Activated T-helper 2 cell treated with anti-CD3 and anti-CD28 coated beads, Interferon-gamma antibody, Interleukin-2, Interleukin-4, amounts not matched to agents 10 μg/mL and 5 μg/mL and 100 μg/mL, durations not matched to agents 14 hours and 24 hours and 36 hours (primary cell): ENCODE data around the gene MT4. TPM values are rescaled to one million over a fixed set of nuclear protein-coding genes. Genes with fewer than 3 reads are reported as not detected.
A peak's percentile ranks its signal among the peaks of the same experiment; 100 is the strongest.
"Not testable (repeated sequence)": the region's sequence is repeated elsewhere in the genome, so short reads cannot be mapped to it uniquely, and the experiment has no call there.

ENCODE experiments used
- DNase-seq: peaks from one replicate; pipeline ENCODE4 v3.0.0; 2021; ENCODE audit warnings: low spot score
- H3K27ac Mint-ChIP-seq: one replicate; pipeline ENCODE4 v1.8.0; 2021; ENCODE audit warnings: mixed read lengths
- H3K27me3 Mint-ChIP-seq: one replicate; pipeline ENCODE4 v1.8.0; 2021; ENCODE audit warnings: low read depth, mixed read lengths
- H3K36me3 Mint-ChIP-seq: one replicate; pipeline ENCODE4 v1.8.0; 2021; ENCODE audit warnings: low read depth, mixed read lengths
- H3K4me1 Mint-ChIP-seq: one replicate; pipeline ENCODE4 v1.8.0; 2021; ENCODE audit warnings: low read depth, mixed read lengths
- H3K4me3 Mint-ChIP-seq: one replicate; pipeline ENCODE4 v1.8.0; 2021; ENCODE audit warnings: low read depth, mild to moderate bottlenecking, moderate library complexity, mixed read lengths
- H3K9me3 Mint-ChIP-seq: one replicate; pipeline ENCODE4 v1.8.0; 2021; ENCODE audit warnings: mixed read lengths
- intact Hi-C: fragments of 100-400 bp; cut with micrococcal nuclease; formaldehyde crosslinking; loops from one replicate; pipeline ENCODE4 v1.15.1; 2023
- total RNA-seq: library from RNA; stranded (reverse); gene quantifications from 2 replicates; pipeline ENCODE4 v1.2.3, GENCODE V29; 2022

MT4 gene
- total RNA-seq, 1 donor from 2014 or later: not detected

GRCh38 chr16:56574625-56575024, 9.8 kb downstream of the MT4 start:
- H3K36me3 Mint-ChIP-seq: no peaks in the 10 kb centered on the region
- intact Hi-C loops: loop anchor here (5.0 kb wide), 1 partner anchor 53 kb away; the partner anchor contains the start of gene MT1E
- peaks cover 8% of the 10 kb centered on the region for H3K4me1 Mint-ChIP-seq
- peaks cover 5% of the 10 kb centered on the region for H3K27me3 Mint-ChIP-seq
- no peak for DNase-seq
- H3K9me3 Mint-ChIP-seq: peaks cover 5% of the 10 kb centered on the region
- no peak overlapping the region for H3K27ac Mint-ChIP-seq
- no peak overlapping the region for H3K4me3 Mint-ChIP-seq

GRCh38 chr16:56576585-56577299, 11.9 kb downstream of the MT4 start:
- H3K9me3 Mint-ChIP-seq: peaks cover 5% of the 10 kb centered on the region
- H3K4me1 Mint-ChIP-seq: peaks cover 8% of the 10 kb centered on the region
- no peak overlapping the region for H3K27ac Mint-ChIP-seq
- no peak overlapping the region for H3K4me3 Mint-ChIP-seq
- intact Hi-C loops: loop anchor here (1.0 to 5.0 kb wide), 3 partner anchors 24 to 126 kb away; partner anchors contain the start of gene MT1E
- H3K27me3 Mint-ChIP-seq: peaks cover 13% of the 10 kb centered on the region
- peak; percentile 80 for DNase-seq
- H3K36me3 Mint-ChIP-seq: no peaks in the 10 kb centered on the region

GRCh38 chr16:56577300-56577625, 12.4 kb downstream of the MT4 start:
- no peak overlapping the region for H3K4me3 Mint-ChIP-seq
- intact Hi-C loops: loop anchor here (1.0 to 5.0 kb wide), 3 partner anchors 23 to 125 kb away; partner anchors contain the start of gene MT1E
- peak overlapping the region; percentile 46 for H3K27ac Mint-ChIP-seq
- peaks cover 5% of the 10 kb centered on the region for H3K9me3 Mint-ChIP-seq
- H3K36me3 Mint-ChIP-seq: no peaks in the 10 kb centered on the region
- peaks cover 8% of the 10 kb centered on the region for H3K4me1 Mint-ChIP-seq
- no peak for DNase-seq
- peaks cover 13% of the 10 kb centered on the region for H3K27me3 Mint-ChIP-seq

GRCh38 chr16:56580391-56581048, 15.6 kb downstream of the MT4 start:
- Mint-ChIP-seq H3K36me3 (no peaks in the 10 kb centered on the region), H3K4me1 (peaks cover 9% of the 10 kb centered on the region)

GRCh38 chr16:56582911-56583310, 18.0 kb downstream of the MT4 start:
- H3K9me3 Mint-ChIP-seq, H3K4me3 Mint-ChIP-seq, H3K4me1 Mint-ChIP-seq, intact Hi-C loops, DNase-seq, H3K36me3 Mint-ChIP-seq, H3K27ac Mint-ChIP-seq: not testable (repeated sequence)
- H3K27me3 Mint-ChIP-seq: peaks cover 29% of the 10 kb centered on the region

More at GRCh38 chr16:56580391-56581048, 15.6 kb downstream of the MT4 start:
- H3K27me3 Mint-ChIP-seq: peaks cover 19% of the 10 kb centered on the region
- H3K9me3 Mint-ChIP-seq: no peaks in the 10 kb centered on the region
- H3K27ac Mint-ChIP-seq: no peak overlapping the region
- H3K4me3 Mint-ChIP-seq: no peak overlapping the region
- intact Hi-C loops: no loop called here
- DNase-seq: no peak

- no peak overlapping the region for H3K4me3 Mint-ChIP-seq
- no peak for DNase-seq
- no peaks in the 10 kb centered on the region for H3K9me3 Mint-ChIP-seq
- H3K27me3 Mint-ChIP-seq: peaks cover 33% of the 10 kb centered on the region
- no peak overlapping the region for H3K27ac Mint-ChIP-seq
- no peaks in the 10 kb centered on the region for H3K36me3 Mint-ChIP-seq
- peaks cover 1% of the 10 kb centered on the region for H3K4me1 Mint-ChIP-seq
- intact Hi-C loops: no loop called here
Observed at GRCh38 chr16:56583351-56584168, 18.7 kb downstream of the MT4 start.

GRCh38 chr16:56584276-56584675, 19.4 kb downstream of the MT4 start:
- Mint-ChIP-seq H3K36me3 (no peaks in the 10 kb centered on the region), H3K4me3 (no peak overlapping the region), H3K27me3 (peaks cover 37% of the 10 kb centered on the region), H3K4me1 (peaks cover 5% of the 10 kb centered on the region), H3K27ac (no peak overlapping the region), H3K9me3 (no peaks in the 10 kb centered on the region)
- no peak for DNase-seq
- intact Hi-C loops: no loop called here

GRCh38 chr16:56588781-56589140, 23.9 kb downstream of the MT4 start:
- Mint-ChIP-seq H3K9me3 (no peaks in the 10 kb centered on the region), H3K4me3 (peak overlapping the region; percentile 84), H3K4me1 (peaks cover 15% of the 10 kb centered on the region), H3K27me3 (peaks cover 38% of the 10 kb centered on the region), H3K27ac (no peak overlapping the region), H3K36me3 (no peaks in the 10 kb centered on the region)
- intact Hi-C loops: no loop called here
- no peak for DNase-seq

- H3K9me3 Mint-ChIP-seq: no peaks in the 10 kb centered on the region
- DNase-seq: no peak
- H3K36me3 Mint-ChIP-seq: no peaks in the 10 kb centered on the region
- H3K4me3 Mint-ChIP-seq: peak within 1 kb of the TSS; percentile 84
- peaks cover 14% of the 10 kb centered on the region for H3K4me1 Mint-ChIP-seq
- H3K27me3 Mint-ChIP-seq: peaks cover 35% of the 10 kb centered on the region
- H3K27ac Mint-ChIP-seq: no peak within 1 kb of the TSS
- intact Hi-C loops: no loop called here
Observed at GRCh38 chr16:56589141-56590039, 24.5 kb downstream of the MT4 start, which contains the start of gene MT3. Gene MT3, plus strand, starts transcription at chr16:56589528. Its CDS starts 63 bp downstream, at chr16:56589591.

- Mint-ChIP-seq H3K27me3 (peaks cover 28% of the 10 kb centered on the region), H3K27ac (no peak overlapping the region), H3K4me3 (no peak overlapping the region), H3K36me3 (no peaks in the 10 kb centered on the region), H3K4me1 (peaks cover 14% of the 10 kb centered on the region), H3K9me3 (no peaks in the 10 kb centered on the region)
- intact Hi-C loops: no loop called here
- DNase-seq: no peak
Observed at GRCh38 chr16:56591377-56592060, 26.6 kb downstream of the MT4 start.

- intact Hi-C loops: no loop called here
- peaks cover 29% of the 10 kb centered on the region for H3K27me3 Mint-ChIP-seq
- H3K4me3 Mint-ChIP-seq: no peak overlapping the region
- H3K9me3 Mint-ChIP-seq: no peaks in the 10 kb centered on the region
- no peaks in the 10 kb centered on the region for H3K36me3 Mint-ChIP-seq
- peaks cover 16% of the 10 kb centered on the region for H3K4me1 Mint-ChIP-seq
- H3K27ac Mint-ChIP-seq: no peak overlapping the region
- no peak for DNase-seq
Observed at GRCh38 chr16:56593573-56594291, 28.9 kb downstream of the MT4 start.
